Neural cell (in vitro differentiated cells): ENCODE data around the gene IL10RA. TPM values are rescaled to one million over a fixed set of nuclear protein-coding genes. Genes with fewer than 3 reads are reported as not detected.

Experiments
- H2AFZ ChIP-seq: fragments of 200-600, 300-800 bp; sonication (generic), shearing (Covaris generic); 2 replicates; pipeline ENCODE4 v1.6.0; 2014; ENCODE audit warnings: low read depth, mild to moderate bottlenecking, antibody characterized with exemption, low read length, moderate library complexity
- H3F3A ChIP-seq: fragments of 200-600 bp; shearing (Covaris generic); 2 replicates; pipeline ENCODE4 v1.6.1; 2016; ENCODE audit warnings: mild to moderate bottlenecking, moderate library complexity, mixed read lengths, antibody characterized with exemption, low read length; ENCODE audit not compliant: insufficient read depth, poor library complexity, severe bottlenecking
- H3K27ac ChIP-seq: fragments of 200-600, 300-800 bp; sonication (generic), shearing (Covaris generic); 2 replicates; pipeline ENCODE4 v1.5.1; 2014; ENCODE audit warnings: mild to moderate bottlenecking, low read length, moderate library complexity
- H3K27me3 ChIP-seq: fragments of 300-800, 200-600 bp; sonication (generic), shearing (Covaris generic); 2 replicates; pipeline ENCODE4 v1.6.0; 2014; ENCODE audit warnings: mild to moderate bottlenecking, low read depth, low read length, moderate library complexity; ENCODE audit not compliant: insufficient read depth
- H3K36me3 ChIP-seq: fragments of 300-800, 200-600 bp; sonication (generic), shearing (Covaris generic); 2 replicates; pipeline ENCODE4 v1.5.1; 2014; ENCODE audit warnings: mild to moderate bottlenecking, antibody characterized with exemption, low read length, moderate library complexity; ENCODE audit not compliant: insufficient read depth
- H3K4me2 ChIP-seq: fragments of 300-800, 200-600 bp; sonication (generic), shearing (Covaris generic); 2 replicates; pipeline ENCODE4 v1.6.0; 2014; ENCODE audit warnings: mild to moderate bottlenecking, low read length
- H3K4me3 ChIP-seq: fragments of 300-800, 200-600 bp; sonication (generic), shearing (Covaris generic); 2 replicates; pipeline ENCODE4 v1.5.1; 2014; ENCODE audit warnings: mild to moderate bottlenecking, low read length, moderate library complexity
- H3K79me2 ChIP-seq: fragments of 200-600 bp; shearing (Covaris generic); replicated peaks from 2 replicates; pipeline ENCODE4 v1.6.0; 2014; ENCODE audit warnings: mild to moderate bottlenecking, low read length, moderate library complexity; ENCODE audit not compliant: insufficient read depth
- H3K9ac ChIP-seq: fragments of 300-800, 200-600 bp; sonication (generic), shearing (Covaris generic); 2 replicates; pipeline ENCODE4 v1.6.1; 2016; ENCODE audit warnings: mild to moderate bottlenecking, low read length, mixed read lengths
- H3K9me2 ChIP-seq: fragments of 200-600 bp; shearing (Covaris generic); 2 replicates; pipeline ENCODE4 v1.6.1; 2016; ENCODE audit warnings: mild to moderate bottlenecking, low read length, mixed read lengths; ENCODE audit not compliant: insufficient read depth
- H3K9me3 ChIP-seq: fragments of 200-600, 300-800 bp; sonication (generic), shearing (Covaris generic); 2 replicates; pipeline ENCODE4 v1.6.1; 2016; ENCODE audit warnings: mild to moderate bottlenecking, mixed run types, low read length, moderate library complexity, mixed read lengths
- H4K20me1 ChIP-seq: fragments of 200-600 bp; shearing (Covaris generic); 2 replicates; pipeline ENCODE4 v1.6.1; 2016; ENCODE audit warnings: mild to moderate bottlenecking, mixed run types; ENCODE audit not compliant: insufficient read depth
- EP300 ChIP-seq: fragments of 450-650 bp; conservative IDR thresholded peaks from 2 replicates; pipeline ENCODE4 v1.6.1; 2014; ENCODE audit warnings: antibody characterized with exemption, mild to moderate bottlenecking, moderate library complexity; ENCODE audit not compliant: poor library complexity, severe bottlenecking
- EZH2 ChIP-seq: fragments of 200-600, 300-800 bp; shearing (Covaris generic), sonication (generic); IDR thresholded peaks from 2 replicates; pipeline ENCODE4 v1.6.1; 2014; ENCODE audit warnings: antibody characterized with exemption, low read length, borderline replicate concordance, mild to moderate bottlenecking; ENCODE audit not compliant: insufficient read depth, poor library complexity, severe bottlenecking
- MXI1 ChIP-seq: fragments of 450-650 bp; conservative IDR thresholded peaks from 2 replicates; pipeline ENCODE4 v1.6.1; 2014; ENCODE audit warnings: antibody characterized with exemption, mild to moderate bottlenecking; ENCODE audit not compliant: poor library complexity, severe bottlenecking
- POLR2AphosphoS5 ChIP-seq: IDR thresholded peaks from 2 replicates; pipeline ENCODE4 v1.6.1; 2012
- RAD21 ChIP-seq: fragments of 450-650 bp; conservative IDR thresholded peaks from 2 replicates; pipeline ENCODE4 v1.6.1; 2014; ENCODE audit warnings: antibody characterized with exemption, mild to moderate bottlenecking, moderate library complexity
- SMC3 ChIP-seq: fragments of 450-650 bp; conservative IDR thresholded peaks from 2 replicates; pipeline ENCODE4 v1.6.1; 2014; ENCODE audit warnings: antibody characterized with exemption, mild to moderate bottlenecking, moderate library complexity; ENCODE audit not compliant: poor library complexity
- TAF1 ChIP-seq: IDR thresholded peaks from 2 replicates; pipeline ENCODE4 v1.6.1; 2012; ENCODE audit warnings: low read depth
- polyA plus RNA-seq: library from polyadenylated mRNA; depleted of rRNA; stranded (reverse); fragments of >200 nt; gene quantifications from 2 replicates; pipeline ENCODE4 v1.2.3, GENCODE V29; 2014
- TF ChIP-seq, protein P1 (sequence below): fragments of 450-650 bp; IDR thresholded peaks from 2 replicates; pipeline ENCODE4 v1.5.1; 2014; ENCODE audit warnings: antibody characterized with exemption, mild to moderate bottlenecking, moderate library complexity; ENCODE audit not compliant: poor library complexity, severe bottlenecking
- TF ChIP-seq, protein P2 (sequence below): IDR thresholded peaks from 2 replicates; pipeline ENCODE4 v1.6.1; 2012; ENCODE audit warnings: borderline replicate concordance

The IL10RA gene
- polyA plus RNA-seq, 1 donor from 2014 or later: 1.1 TPM

DNA sequence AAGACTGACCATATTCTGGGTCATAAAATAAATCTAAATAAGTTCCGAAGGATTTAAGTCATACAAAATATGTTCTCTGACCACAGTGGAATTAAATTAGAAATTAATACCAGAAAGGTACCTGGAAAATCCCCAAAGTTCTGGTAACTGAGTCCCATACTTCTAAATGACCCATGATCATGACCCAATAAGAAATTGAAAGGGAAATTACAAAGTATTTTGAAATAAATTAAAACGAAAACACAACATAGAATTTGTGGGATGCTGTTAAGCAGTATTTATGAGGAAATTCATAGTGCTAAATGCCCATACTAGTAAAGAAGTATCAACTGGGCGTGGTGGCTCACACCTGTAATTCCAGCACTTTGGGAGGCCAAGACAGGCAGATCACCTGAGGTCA is 23.4 kb upstream of the IL10RA start:
- Histone ChIP-seq H3K9me2 (no peaks in the 10 kb centered on the region), H3K36me3 (no peaks in the 10 kb centered on the region), H3K4me3 (no peak overlapping the region), H3K27me3 (no peaks in the 10 kb centered on the region), H3K9me3 (no peaks in the 10 kb centered on the region), H3K4me2 (no peak overlapping the region), H4K20me1 (no peaks in the 10 kb centered on the region), H3F3A (no peaks in the 10 kb centered on the region), H2AFZ (no peak overlapping the region), H3K79me2 (no peaks in the 10 kb centered on the region), H3K27ac (no peak overlapping the region), H3K9ac (no peak overlapping the region)
- TF ChIP-seq MXI1 (no peak), EZH2 (no peak), EP300 (no peak), RAD21 (no peak), TAF1 (no peak), POLR2AphosphoS5 (no peak)
- TF ChIP-seq, protein P1, sequence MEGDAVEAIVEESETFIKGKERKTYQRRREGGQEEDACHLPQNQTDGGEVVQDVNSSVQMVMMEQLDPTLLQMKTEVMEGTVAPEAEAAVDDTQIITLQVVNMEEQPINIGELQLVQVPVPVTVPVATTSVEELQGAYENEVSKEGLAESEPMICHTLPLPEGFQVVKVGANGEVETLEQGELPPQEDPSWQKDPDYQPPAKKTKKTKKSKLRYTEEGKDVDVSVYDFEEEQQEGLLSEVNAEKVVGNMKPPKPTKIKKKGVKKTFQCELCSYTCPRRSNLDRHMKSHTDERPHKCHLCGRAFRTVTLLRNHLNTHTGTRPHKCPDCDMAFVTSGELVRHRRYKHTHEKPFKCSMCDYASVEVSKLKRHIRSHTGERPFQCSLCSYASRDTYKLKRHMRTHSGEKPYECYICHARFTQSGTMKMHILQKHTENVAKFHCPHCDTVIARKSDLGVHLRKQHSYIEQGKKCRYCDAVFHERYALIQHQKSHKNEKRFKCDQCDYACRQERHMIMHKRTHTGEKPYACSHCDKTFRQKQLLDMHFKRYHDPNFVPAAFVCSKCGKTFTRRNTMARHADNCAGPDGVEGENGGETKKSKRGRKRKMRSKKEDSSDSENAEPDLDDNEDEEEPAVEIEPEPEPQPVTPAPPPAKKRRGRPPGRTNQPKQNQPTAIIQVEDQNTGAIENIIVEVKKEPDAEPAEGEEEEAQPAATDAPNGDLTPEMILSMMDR: no peak

DNA sequence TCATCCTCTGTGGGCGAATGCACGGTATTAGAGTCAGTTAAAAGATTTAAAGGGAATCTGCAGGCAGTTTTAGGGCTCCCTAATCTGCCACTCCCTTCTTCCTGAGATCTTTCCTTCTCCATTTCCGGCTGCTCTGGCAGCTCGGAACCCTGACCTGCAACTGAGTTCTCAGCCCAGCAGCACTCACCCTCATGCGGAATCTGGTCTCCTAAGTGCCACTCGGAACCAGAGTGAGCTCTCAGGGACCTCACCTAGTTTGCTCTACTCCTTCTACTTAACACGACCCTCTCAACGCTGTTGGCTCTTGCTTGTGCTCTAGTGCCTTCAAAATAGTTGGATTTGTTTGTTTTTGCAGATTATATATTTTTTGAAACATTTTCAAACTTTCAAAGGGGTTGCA is 19.3 kb upstream of the IL10RA start:
- no peaks in the 10 kb centered on the region for H3K79me2 ChIP-seq
- H2AFZ ChIP-seq: no peak overlapping the region
- no peak overlapping the region for H3K4me3 ChIP-seq
- H3K9ac ChIP-seq: no peak overlapping the region
- H3F3A ChIP-seq: no peaks in the 10 kb centered on the region
- no peaks in the 10 kb centered on the region for H3K9me2 ChIP-seq
- H3K4me2 ChIP-seq: no peak overlapping the region
- no peaks in the 10 kb centered on the region for H3K27me3 ChIP-seq
- TF ChIP-seq TAF1 (no peak), POLR2AphosphoS5 (no peak), MXI1 (no peak), EP300 (no peak), EZH2 (no peak), RAD21 (no peak), SMC3 (no peak)
- TF ChIP-seq, protein P1: no peak
- TF ChIP-seq, protein P2, sequence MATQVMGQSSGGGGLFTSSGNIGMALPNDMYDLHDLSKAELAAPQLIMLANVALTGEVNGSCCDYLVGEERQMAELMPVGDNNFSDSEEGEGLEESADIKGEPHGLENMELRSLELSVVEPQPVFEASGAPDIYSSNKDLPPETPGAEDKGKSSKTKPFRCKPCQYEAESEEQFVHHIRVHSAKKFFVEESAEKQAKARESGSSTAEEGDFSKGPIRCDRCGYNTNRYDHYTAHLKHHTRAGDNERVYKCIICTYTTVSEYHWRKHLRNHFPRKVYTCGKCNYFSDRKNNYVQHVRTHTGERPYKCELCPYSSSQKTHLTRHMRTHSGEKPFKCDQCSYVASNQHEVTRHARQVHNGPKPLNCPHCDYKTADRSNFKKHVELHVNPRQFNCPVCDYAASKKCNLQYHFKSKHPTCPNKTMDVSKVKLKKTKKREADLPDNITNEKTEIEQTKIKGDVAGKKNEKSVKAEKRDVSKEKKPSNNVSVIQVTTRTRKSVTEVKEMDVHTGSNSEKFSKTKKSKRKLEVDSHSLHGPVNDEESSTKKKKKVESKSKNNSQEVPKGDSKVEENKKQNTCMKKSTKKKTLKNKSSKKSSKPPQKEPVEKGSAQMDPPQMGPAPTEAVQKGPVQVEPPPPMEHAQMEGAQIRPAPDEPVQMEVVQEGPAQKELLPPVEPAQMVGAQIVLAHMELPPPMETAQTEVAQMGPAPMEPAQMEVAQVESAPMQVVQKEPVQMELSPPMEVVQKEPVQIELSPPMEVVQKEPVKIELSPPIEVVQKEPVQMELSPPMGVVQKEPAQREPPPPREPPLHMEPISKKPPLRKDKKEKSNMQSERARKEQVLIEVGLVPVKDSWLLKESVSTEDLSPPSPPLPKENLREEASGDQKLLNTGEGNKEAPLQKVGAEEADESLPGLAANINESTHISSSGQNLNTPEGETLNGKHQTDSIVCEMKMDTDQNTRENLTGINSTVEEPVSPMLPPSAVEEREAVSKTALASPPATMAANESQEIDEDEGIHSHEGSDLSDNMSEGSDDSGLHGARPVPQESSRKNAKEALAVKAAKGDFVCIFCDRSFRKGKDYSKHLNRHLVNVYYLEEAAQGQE: no peak
- no peaks in the 10 kb centered on the region for H3K9me3 ChIP-seq
- H4K20me1 ChIP-seq: no peaks in the 10 kb centered on the region
- no peaks in the 10 kb centered on the region for H3K36me3 ChIP-seq
- no peak overlapping the region for H3K27ac ChIP-seq
